H1 (cell line): Measurements from ENCODE around the gene HLA-DQA2. TPM values are rescaled to one million over a fixed set of nuclear protein-coding genes. Genes with fewer than 3 reads are reported as not detected.

Experiments
- BACH1 ChIP-seq: IDR thresholded peaks from 2 replicates; pipeline ENCODE4 v1.6.1; 2012; ENCODE audit warnings: low read length, improper control_type of control experiment
- BCL11A ChIP-seq, 2 experiments: IDR thresholded peaks; one replicate each; pipeline ENCODE4 v1.6.1; 2011; ENCODE audit warnings: low read depth in 2 of 2, low read length in 2 of 2, mild to moderate bottlenecking in 2 of 2
- CREB1 ChIP-seq: IDR thresholded peaks from 2 replicates; pipeline ENCODE4 v1.6.1; 2012; ENCODE audit warnings: inconsistent platforms
- GABPA ChIP-seq: IDR thresholded peaks from 2 replicates; pipeline ENCODE4 v1.6.1; 2011; ENCODE audit warnings: mild to moderate bottlenecking, low read length, moderate library complexity, borderline replicate concordance; ENCODE audit not compliant: insufficient read depth
- MAX ChIP-seq: IDR thresholded peaks from 2 replicates; pipeline ENCODE4 v1.6.1; 2012; ENCODE audit warnings: inconsistent platforms
- NRF1 ChIP-seq: IDR thresholded peaks from 2 replicates; pipeline ENCODE4 v1.6.1; 2011; ENCODE audit warnings: mild to moderate bottlenecking, low read depth, low read length, improper control_type of control experiment
- RBBP5 ChIP-seq: IDR thresholded peaks from 2 replicates; pipeline ENCODE4 v1.7.1; 2012; ENCODE audit warnings: low read depth, mild to moderate bottlenecking, inconsistent platforms, low read length, moderate library complexity, borderline replicate concordance
- SAP30 ChIP-seq: fragments of 300-600 bp; sonication (generic); IDR thresholded peaks from 2 replicates; pipeline ENCODE4 v1.7.1; 2012; ENCODE audit warnings: low read length, moderate library complexity, mild to moderate bottlenecking, inconsistent platforms; ENCODE audit not compliant: insufficient read depth, insufficient replicate concordance
- TBP ChIP-seq: IDR thresholded peaks from 2 replicates; pipeline ENCODE4 v1.6.1; 2011; ENCODE audit warnings: low read depth, low read length, improper control_type of control experiment
- polyA plus RNA-seq, 7 experiments: library from polyadenylated mRNA; depleted of rRNA in 3 of 7; stranded (reverse) in 5 of 7; unstranded in 2 of 7; fragments of >200 nt in 5 of 7; fragments of 200-250 nt in 2 of 7; gene quantifications; 1 replicate in 5 of 7; 2 replicates in 1 of 7; 4 replicates in 1 of 7; pipeline versions ENCODE4 v1.2.1 to v1.2.3, GENCODE V29; 2011 to 2013; ENCODE audit warnings: missing spikeins in 2 of 7, mixed read lengths in 2 of 7
- total RNA-seq: library from RNA; stranded (reverse); fragmentation: NEBNext Ultra II Directional; extraction: Animal tissue kit (Norgen Biotek cat#: 25700); gene quantifications from 2 replicates; pipeline ENCODE4 v1.2.1, GENCODE V29; 2021

Gene HLA-DQA2
- total and polyA plus RNA-seq, 2 of the 8 experiments (the other 6 are each of a cell fraction or from before 2014, with no cell fraction given) = not detected

DNA sequence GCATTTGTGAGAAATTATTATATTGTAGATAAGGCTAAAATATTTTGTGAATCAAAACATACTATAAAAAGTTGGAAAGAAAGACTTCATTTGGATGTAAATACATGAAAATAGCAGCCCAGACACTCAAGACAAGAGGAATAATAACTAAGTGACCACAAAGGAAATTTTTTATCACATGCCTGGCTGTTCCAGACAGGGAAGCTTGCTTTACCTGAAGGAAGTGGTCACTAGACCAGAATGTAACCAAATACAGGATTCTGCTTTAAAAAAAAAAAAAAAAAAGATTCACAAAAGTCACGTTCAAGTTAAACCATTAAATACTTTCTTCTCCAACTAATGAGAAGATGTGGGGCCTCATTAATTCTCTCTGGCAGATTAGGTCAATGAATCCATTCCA lies 31.5 kb downstream of the HLA-DQA2 start (continued):
- TF ChIP-seq BCL11A (IDR thresholded peaks at IDR 0.05; ENCODE audit: low read depth in 2 of 2, low read length in 2 of 2) = no peak
- TF ChIP-seq NRF1 = no peak
- TF ChIP-seq MAX = no peak
- no peak for TF ChIP-seq GABPA
- no peak for TF ChIP-seq CREB1
- no peak for TF ChIP-seq TBP
- no peak for TF ChIP-seq BACH1
- TF ChIP-seq SAP30 = no peak
- TF ChIP-seq RBBP5 = no peak
